GM12873 (cell line): Measurements from ENCODE around the gene BHLHE23.

Source experiments
- CTCF ChIP-seq: IDR thresholded peaks from 2 replicates; pipeline ENCODE4 v1.5.1; 2012; ENCODE audit warnings: low read depth, mild to moderate bottlenecking, moderate library complexity, low read length, control low read depth; ENCODE audit not compliant: insufficient read depth; ENCODE audit errors: missing control alignments

BHLHE23 gene

DNA sequence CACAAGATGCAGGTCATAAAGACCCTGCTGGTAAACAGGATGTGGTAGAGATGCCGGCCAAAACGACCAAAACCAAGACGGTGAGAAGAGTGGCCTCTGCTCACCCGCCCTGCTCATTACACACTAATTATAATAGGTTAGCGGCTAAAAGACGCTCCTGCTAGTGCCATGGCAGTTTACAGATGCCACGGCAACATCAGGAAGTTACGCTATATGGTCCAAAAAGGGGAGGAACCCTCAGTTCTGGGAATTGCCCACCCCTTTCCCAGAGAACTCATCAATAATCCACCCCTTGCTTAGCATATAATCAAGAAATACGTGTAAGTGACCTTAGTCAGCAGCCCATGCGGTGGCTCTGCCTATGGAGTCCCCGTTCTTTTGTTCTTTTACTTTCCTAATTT lies 17.6 kb downstream of the BHLHE23 start:
- no peak for TF ChIP-seq CTCF

DNA sequence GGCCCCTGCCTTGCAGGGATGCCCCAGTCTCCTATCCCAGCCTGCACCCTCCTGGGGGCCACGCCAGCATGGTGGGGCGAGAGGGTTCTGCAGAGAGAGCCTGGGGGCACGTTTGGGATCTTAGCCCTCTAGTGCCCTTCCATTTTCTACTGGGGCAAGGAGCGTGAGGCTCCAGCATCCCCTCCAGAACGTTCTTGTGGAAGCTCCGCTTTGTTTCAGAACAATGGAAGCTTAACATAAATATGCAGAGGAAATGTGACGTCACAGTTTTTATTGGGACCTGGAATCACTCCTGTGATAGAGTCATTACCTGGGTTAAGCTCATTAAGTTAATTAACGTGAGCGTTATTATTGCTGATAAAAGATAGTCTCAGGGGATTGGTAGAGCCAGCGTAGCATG lies 19.6 kb downstream of the BHLHE23 start:
- TF ChIP-seq CTCF: no peak

DNA sequence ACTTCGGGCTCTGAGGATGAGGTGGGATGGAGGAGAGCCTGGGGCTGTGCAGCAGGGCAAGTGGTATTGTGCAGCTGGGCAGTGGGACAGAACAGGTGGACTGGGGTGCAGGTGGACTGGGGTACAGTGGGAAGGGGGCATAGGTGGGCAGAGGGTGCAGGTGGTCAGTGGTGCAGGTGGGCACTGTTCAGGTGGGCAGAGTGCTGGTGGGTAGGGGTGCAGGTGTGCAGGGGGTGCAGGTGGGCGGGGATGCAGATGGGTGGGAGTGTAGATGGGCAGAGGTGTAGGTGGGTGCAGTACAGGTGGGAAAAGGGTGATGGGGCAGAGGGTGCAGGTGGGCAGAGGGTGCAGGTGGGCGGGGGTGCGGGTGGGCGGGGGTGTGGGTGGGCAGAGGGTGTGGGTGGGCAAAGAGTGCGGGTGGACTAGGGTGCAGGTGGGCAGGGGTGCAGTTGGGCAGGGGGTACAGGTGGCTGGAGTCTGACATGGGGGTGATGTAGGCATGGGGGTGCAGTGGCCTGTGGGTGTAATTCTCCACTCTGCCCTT lies 20.4 kb downstream of the BHLHE23 start:
- no peak for TF ChIP-seq CTCF

DNA sequence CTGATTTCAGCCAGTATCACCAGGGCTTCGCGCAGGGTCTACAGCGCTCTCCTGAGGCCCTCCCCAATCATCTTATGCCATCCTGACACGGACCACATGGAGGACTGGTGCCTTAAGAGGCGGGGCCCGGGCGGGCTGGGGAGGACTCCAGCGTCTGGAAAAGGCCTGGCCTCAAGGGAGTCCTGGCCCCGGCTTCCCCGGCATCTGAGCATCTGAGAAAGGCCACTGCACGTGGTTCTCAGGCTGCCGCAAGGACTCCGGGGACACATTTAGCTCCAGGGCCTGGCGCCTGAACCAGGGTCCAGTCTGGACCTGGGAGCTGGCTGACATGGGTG lies 21.4 kb downstream of the BHLHE23 start:
- TF ChIP-seq CTCF: no peak

DNA sequence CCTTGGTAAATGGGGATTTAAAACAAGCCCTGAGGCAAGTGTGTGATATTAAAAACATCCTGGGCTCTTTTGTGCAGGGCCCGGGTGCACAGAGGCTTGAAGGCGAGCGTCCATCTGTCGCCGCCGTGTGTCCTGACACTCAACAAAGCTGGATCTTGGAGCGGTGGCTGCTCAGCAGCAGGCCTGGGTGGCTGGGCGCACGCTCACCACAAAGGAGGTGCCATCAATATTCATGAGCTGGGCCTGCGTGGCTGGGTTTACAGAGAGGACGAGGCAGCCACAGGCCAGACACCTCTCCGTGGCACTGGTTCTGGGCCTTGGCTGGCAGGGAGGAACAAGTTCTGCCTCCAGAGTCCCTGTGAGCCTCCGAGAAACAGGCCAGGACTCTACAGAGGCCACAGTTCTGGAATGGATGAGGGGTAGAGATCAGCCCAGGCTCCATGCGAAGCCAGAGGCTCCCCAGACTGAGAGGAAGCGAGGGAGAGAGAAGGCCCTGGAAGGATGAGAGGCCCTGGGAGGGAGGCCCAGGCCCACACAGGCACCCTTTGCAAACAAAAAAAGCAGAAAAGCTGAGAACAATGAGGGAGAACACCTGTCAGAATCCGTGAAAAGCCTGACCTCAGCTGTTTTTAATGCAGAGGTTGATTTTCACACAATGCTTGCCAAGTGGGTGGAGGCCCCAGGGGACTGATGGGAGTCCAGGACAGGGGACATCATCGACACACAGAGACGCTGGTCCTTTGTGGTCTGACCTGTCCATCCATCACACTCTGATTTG lies 21.9 kb downstream of the BHLHE23 start:
- TF ChIP-seq CTCF: no peak

DNA sequence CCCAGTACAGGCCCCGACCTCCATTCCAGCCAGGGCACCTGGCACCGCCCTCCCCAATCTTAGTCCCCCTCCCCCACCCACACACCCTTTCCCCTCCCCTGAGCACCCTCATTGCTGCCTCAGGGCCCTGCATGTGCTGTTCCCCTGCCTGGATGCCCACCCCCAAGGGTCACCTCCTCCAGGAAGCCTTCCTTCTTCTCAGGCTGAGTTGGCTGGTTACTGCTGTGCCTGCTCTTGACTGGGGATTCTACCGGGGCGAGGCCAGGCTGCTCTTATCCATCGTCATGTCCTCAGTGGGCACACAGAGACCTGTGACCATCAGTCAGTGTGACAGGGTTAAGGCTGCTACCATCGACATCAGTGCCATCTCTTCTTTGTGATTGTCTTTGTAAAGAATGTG lies 23.6 kb downstream of the BHLHE23 start:
- no peak for TF ChIP-seq CTCF

DNA sequence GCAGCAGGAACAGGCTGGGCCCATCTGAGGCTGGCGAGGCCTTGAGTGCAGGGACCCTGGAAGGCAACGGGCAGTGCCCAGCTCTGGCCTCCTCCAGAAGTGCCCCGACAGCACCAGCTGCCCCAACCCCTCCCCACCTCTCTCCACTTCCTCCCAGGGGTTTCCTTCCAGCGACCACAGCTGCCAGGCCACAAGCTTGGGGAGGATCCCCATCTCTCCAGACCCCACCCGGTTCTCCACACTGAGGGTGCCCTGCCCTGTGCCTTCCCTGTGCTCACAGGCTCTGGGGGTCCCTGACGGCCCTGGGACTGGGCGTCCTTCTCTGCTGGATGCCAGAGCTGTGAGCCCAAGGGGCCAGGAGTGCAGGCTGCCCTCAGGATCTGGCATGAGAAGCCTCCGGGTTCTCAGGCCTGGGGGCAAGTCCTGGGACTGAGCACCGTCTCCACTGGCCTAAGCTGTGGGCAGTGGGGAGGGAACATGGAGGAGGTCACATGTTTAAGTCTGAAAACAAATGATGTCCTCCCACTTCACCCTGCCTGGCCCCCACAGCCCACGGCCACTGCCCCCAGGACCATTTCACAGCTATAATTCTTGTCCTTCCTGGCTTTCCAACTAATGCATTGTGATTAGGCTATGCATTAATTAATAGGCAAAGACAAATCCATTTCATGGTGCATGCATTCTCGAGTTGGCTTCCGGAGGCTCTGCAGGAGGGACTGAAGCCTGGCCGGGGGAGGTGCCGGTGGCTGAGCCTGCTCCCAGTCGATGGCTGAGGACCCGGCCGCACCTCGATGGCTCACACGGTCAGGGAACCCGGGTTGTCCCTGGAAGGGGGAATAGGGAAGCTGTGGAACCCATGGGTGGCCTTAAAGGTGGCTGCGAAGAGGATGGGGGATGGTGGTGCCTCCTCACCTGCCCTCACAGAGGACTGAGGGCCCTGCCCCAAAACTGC lies 24.4 kb downstream of the BHLHE23 start:
- no peak for TF ChIP-seq CTCF
